NB4 (cell line): ENCODE measurements around the gene INHBB.
"Not testable (repeated sequence)": the region's sequence is repeated elsewhere in the genome, so short reads cannot be mapped to it uniquely, and the experiment has no call there.

Experiments
- DNase-seq: peaks from one replicate; pipeline ENCODE4 v3.0.0; 2010; ENCODE audit warnings: low read depth
- H3K4me3 ChIP-seq: one replicate; pipeline ENCODE4 v1.5.1; 2011; ENCODE audit warnings: mild to moderate bottlenecking, low read depth, low read length, moderate library complexity
- MYC ChIP-seq: IDR thresholded peaks from 2 replicates; pipeline ENCODE4 v1.6.1; 2011; ENCODE audit warnings: low read depth, low read length
- POLR2A ChIP-seq: IDR thresholded peaks from 2 replicates; pipeline ENCODE4 v1.6.1; 2011; ENCODE audit warnings: mild to moderate bottlenecking; ENCODE audit not compliant: insufficient read length; ENCODE audit errors: extremely low read depth
- TF ChIP-seq, protein P1 (sequence below): IDR thresholded peaks from 2 replicates; pipeline ENCODE4 v1.6.1; 2011; ENCODE audit warnings: low read depth, low read length
- TF ChIP-seq, protein P2 (sequence below): IDR thresholded peaks from one replicate; pipeline ENCODE4 v1.5.1; 2012; ENCODE audit warnings: low read depth, low read length

INHBB gene

DNA sequence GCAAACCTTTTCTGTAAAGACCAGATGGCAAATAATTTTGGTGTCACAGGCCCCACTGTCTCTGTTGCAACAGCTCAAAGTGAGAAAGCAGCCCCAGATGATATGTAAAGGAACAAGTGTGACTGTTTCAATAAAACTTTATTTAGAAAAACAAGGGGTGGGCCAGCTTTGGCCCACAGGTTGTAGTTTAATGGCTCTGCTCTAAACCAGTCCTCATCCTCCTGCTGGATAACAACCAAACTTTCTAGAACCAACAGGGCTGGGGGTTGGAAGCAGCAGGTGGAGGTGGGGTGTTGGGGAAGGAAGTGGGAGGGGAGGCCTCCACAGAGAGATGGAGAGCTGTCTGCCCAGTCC lies 28.8 kb upstream of the INHBB start:
- TF ChIP-seq POLR2A (no peak), MYC (no peak)
- TF ChIP-seq, protein P1, sequence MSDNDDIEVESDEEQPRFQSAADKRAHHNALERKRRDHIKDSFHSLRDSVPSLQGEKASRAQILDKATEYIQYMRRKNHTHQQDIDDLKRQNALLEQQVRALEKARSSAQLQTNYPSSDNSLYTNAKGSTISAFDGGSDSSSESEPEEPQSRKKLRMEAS = no peak
- TF ChIP-seq, protein P2, sequence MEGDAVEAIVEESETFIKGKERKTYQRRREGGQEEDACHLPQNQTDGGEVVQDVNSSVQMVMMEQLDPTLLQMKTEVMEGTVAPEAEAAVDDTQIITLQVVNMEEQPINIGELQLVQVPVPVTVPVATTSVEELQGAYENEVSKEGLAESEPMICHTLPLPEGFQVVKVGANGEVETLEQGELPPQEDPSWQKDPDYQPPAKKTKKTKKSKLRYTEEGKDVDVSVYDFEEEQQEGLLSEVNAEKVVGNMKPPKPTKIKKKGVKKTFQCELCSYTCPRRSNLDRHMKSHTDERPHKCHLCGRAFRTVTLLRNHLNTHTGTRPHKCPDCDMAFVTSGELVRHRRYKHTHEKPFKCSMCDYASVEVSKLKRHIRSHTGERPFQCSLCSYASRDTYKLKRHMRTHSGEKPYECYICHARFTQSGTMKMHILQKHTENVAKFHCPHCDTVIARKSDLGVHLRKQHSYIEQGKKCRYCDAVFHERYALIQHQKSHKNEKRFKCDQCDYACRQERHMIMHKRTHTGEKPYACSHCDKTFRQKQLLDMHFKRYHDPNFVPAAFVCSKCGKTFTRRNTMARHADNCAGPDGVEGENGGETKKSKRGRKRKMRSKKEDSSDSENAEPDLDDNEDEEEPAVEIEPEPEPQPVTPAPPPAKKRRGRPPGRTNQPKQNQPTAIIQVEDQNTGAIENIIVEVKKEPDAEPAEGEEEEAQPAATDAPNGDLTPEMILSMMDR = no peak
- no peak for DNase-seq
- no peak overlapping the region for H3K4me3 ChIP-seq

DNA sequence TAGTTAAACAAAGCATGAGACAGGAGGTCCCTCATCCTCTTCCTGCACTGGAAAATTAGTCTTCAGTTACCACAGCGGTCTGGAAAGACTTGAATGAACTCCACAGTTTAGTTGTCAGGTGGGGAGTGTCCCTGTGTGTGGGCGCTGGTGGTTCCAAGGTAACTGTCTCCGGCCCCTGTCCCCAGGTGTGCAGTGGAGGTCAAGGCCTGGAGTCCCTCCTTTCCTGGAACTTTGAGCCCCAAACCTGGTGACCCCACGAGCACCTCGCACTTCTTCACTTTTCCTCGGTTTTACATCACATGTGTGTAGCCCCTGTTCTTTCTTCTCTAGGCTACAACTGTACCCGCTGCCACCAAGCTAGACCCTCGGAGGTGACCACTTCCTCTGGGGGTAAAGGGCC lies 28.0 kb upstream of the INHBB start:
- TF ChIP-seq MYC = no peak
- TF ChIP-seq, protein P1 = no peak
- DNase-seq = no peak

DNA sequence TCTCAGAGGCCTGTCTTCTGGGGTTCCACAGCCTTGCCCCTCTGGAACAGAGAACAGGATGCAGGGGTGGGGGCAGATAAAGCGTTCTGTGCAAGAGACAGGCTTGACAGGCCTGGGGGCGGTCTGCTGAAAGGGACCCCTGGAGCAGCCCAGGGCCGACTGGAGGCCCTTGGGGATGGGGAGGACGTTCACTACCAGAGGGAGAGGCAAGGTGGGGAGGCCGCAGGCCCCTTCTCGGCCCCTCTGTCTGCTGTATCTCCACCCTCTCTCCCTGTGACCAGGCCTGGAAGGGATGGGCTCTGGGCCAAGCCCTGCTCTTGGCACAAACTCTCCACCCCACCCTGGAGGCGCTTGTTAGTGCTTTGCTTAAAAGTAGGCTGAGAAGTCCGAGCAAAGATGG lies 27.3 kb upstream of the INHBB start:
- TF ChIP-seq, protein P2 = no peak
- TF ChIP-seq MYC = no peak
- no peak for TF ChIP-seq POLR2A
- TF ChIP-seq, protein P1 = no peak
- no peak overlapping the region for H3K4me3 ChIP-seq
- DNase-seq = no peak

More for the DNA sequence above, 28.0 kb upstream of the INHBB start:
- no peak overlapping the region for H3K4me3 ChIP-seq

DNA sequence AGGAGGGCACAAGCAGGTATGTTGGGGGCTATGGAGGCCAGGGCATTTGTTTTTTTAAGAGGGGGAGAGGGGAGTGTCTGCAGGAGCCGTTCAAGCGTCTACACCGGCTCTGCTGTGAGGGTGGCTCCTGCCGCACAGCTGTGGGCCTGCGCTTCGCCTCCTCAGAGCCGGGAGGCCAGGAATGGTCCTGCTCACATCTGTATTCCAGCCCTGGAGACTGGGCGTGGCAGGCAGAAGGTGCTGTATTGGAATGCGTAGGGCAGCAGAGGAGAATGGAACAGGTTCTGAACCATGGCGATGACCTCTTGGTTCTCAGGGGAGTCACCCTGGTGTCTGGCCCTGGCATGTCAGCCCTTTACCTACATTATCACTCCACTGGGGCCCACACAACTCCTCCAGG lies 26.8 kb upstream of the INHBB start:
- no peak overlapping the region for H3K4me3 ChIP-seq
- no peak for DNase-seq
- TF ChIP-seq MYC = no peak
- TF ChIP-seq, protein P1 = no peak
- TF ChIP-seq POLR2A = no peak
- TF ChIP-seq, protein P2 = no peak

DNA sequence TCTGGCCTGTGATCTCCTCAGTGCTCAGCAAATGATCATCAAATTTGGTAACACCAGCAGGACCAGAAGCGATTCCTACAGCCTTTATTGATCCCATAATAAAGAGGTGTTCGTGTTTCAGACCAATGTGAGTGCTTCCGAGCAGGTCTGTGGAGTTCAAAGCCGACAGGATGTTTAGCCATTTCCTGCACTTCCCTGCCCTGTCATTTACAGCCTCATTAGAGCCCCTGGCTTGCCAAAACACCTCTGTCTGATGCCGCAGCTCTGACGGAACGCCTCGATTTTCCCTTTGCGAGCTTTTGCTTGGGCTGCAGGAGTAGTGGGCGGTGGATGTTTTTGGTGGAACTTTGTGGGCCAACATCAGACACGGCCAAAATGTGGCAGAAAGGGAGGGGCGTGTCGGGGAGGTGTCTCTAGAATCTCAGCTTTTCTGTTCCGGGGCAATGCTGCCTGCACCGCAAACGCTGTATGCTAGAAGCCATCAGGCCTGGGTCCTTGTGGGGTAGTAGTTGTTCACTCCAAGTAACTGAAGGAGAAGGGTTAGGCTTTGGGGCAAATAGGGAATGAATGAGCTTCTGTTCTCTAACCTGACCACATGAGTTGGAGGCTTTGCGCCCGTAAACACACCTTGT lies 26.1 kb upstream of the INHBB start:
- TF ChIP-seq MYC = no peak
- TF ChIP-seq, protein P1 = no peak
- TF ChIP-seq, protein P2 = no peak
- TF ChIP-seq POLR2A = no peak
- DNase-seq = no peak
- H3K4me3 ChIP-seq = no peak overlapping the region

DNA sequence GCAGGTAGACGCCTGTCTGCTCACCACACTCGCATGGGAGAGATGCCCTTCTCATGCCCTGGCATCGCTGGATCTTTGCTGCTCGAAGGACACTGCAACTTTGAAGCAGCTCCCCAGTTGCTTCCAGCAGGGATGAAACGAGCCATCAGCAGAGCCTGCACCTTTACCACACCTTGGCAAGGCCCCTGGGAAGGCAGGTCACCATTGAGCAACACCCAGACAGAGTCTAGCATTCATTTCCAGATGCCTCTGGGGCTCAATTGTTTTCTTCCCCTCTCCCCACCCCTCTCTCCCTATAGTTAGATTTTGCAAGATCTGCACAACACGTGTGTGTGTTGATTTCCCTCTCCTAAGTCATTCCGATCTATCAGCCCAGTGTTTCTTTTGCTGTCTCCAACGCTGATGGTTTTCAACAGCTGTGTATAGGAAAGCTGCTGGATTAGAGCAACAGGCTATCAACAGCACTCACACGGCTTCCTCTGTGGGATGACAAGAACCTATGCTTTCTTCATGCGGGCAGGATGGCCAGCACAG lies 25.6 kb upstream of the INHBB start:
- TF ChIP-seq MYC (no peak), POLR2A (no peak)
- TF ChIP-seq, protein P2 = no peak
- TF ChIP-seq, protein P1 = no peak
- no peak overlapping the region for H3K4me3 ChIP-seq
- DNase-seq = no peak

DNA sequence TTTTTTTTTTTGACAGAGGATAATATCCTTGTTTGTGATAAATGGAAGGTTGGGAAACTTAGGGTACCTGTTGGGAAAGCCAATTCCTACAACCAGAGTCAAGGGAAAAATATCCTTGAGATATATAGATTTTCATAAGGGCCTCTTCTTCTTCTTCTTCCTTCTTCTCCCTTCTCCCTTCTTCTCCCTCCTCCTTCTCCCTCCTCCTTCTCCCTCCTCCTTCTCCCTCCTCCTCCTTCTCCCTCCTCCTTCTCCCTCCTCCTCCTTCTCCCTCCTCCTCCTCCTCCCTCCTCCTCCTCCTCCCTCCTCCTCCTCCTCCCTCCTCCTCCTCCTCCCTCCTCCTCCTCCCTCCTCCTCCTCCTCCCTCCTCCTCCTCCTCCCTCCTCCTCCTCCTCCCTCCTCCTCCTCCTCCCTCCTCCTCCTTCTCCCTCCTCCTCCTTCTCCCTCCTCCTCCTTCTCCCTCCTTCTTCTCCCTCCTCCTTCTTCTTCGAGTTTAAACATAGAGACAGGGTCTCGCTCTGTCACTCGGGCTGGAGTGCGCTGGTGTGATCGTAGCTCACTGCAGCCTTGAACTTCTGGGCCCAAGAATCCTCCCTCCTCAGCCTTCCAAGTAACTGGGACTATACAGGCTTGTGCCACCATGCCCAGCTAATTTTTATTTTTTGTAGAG lies 24.9 kb upstream of the INHBB start:
- H3K4me3 ChIP-seq, DNase-seq: not testable (repeated sequence)
